ENCODE results near the gene CEP112.
A peak's percentile ranks its signal among the peaks of the same experiment; 100 is the strongest.

CEP112 gene

DNA sequence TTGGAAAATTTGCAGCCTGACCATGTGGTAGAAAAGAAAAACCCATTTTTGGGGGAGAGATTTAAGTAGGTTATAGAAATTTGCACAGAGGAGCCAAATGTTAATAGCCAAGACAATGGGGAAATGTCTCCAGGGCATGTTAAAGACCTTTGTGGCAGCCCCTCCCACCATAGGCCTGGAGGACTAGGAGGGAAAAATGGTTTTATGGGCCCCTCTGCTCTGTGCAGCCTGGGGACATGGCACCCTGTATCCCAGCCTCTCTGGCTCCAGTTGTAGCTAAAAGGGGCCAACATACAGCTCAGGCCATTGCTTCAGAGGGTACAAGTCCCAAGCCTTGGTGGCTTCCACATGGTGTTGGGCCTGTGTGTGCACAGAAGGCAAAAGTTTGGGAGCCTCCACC is 384.6 kb downstream of the CEP112 start:
- TF ChIP-seq, protein P1, sequence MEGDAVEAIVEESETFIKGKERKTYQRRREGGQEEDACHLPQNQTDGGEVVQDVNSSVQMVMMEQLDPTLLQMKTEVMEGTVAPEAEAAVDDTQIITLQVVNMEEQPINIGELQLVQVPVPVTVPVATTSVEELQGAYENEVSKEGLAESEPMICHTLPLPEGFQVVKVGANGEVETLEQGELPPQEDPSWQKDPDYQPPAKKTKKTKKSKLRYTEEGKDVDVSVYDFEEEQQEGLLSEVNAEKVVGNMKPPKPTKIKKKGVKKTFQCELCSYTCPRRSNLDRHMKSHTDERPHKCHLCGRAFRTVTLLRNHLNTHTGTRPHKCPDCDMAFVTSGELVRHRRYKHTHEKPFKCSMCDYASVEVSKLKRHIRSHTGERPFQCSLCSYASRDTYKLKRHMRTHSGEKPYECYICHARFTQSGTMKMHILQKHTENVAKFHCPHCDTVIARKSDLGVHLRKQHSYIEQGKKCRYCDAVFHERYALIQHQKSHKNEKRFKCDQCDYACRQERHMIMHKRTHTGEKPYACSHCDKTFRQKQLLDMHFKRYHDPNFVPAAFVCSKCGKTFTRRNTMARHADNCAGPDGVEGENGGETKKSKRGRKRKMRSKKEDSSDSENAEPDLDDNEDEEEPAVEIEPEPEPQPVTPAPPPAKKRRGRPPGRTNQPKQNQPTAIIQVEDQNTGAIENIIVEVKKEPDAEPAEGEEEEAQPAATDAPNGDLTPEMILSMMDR (conservative IDR thresholded peaks at IDR 0.05; ENCODE audit: low read depth, low read length) = no peak
- no peak for DNase-seq (ENCODE audit: low read depth)
- H3K4me3 ChIP-seq (ENCODE audit: low read depth, low read length) = no peak overlapping the region

DNA sequence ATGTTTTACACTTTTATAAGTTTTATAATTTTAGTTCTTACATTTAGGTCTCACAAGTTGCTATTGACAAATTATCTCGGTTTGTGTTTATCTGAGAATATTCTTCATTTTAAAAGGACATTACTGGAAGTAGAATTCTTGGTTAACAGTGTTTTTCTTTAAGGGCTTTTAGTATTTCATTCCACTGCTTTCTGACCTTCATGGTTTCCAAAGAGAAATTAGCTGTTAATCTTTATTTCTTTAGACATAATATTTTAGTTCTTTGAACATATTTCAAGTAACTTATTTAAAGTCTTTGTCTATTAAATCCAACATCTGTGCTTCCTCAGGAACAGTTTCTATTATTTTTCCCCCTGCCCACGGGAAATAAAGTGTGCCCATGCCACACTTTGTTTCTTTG is 390.4 kb downstream of the CEP112 start:
- no peak overlapping the region for H3K4me3 ChIP-seq (ENCODE audit: low read depth, low read length)
- DNase-seq (ENCODE audit: low read depth) = no peak
- TF ChIP-seq, protein P1 (conservative IDR thresholded peaks at IDR 0.05; ENCODE audit: low read depth, low read length) = no peak

DNA sequence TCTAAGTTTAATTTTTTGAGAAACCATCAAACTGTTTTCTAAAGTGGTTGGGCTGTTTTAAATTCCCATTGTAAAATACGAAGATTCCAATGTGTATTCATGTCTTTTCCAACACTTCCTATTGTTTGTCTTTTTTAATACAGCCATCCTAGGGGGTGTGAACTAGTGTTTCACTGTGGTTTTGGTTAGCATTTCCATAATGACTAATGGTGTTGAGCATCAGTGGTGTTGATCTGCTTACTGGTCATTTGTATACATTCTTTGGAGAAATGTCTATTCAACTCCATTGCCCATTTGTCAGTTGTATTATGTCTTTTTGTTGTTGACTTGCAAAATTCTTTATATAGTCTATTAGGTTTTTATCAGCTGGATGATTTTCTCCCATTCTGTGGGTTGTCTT is 391.3 kb downstream of the CEP112 start:
- H3K4me3 ChIP-seq (ENCODE audit: low read depth, low read length) = no peak overlapping the region
- DNase-seq (ENCODE audit: low read depth) = no peak
- TF ChIP-seq, protein P1 (conservative IDR thresholded peaks at IDR 0.05; ENCODE audit: low read depth, low read length) = no peak

DNA sequence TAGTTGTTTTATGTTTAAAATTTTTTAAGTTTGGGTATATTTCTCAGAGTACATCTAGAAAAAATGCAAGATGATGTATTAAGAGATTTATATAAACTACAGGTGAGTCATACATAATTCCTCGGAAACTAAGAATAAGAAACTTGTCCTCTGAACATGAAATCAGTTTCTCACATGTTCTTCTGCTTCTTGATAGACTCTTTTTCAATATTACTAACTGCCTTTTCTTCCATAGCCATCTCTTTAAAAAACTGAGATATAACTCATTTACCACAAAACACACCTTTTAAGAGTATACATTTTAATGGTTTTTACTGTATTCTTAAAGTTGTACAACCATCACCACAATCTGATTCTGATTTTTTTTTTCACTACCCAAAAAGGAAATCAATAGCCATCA is 392.1 kb downstream of the CEP112 start:
- DNase-seq (ENCODE audit: low read depth) = no peak
- H3K4me3 ChIP-seq (ENCODE audit: low read depth, low read length) = no peak overlapping the region
- TF ChIP-seq, protein P1 (conservative IDR thresholded peaks at IDR 0.05; ENCODE audit: low read depth, low read length) = no peak

DNA sequence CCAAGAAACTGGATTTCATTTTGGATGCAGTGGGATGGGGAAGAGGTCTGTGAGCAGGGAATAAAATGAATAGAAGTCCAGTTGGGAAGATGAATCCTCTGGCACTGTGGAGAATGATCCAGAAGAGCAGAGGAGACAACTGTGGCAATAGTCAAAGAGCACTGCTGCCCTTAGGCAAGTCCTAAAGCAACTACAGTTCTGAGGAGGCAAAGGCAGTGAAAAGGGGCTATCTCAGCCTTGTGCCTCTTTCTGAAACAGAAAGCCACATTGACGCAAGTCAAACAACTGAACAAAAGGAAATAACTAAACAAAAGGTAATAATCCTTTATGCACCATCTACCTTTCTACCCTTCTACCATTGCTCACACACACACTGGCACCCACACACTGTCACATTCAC is 392.5 kb downstream of the CEP112 start:
- no peak overlapping the region for H3K4me3 ChIP-seq (ENCODE audit: low read depth, low read length)
- DNase-seq (ENCODE audit: low read depth) = no peak
- TF ChIP-seq, protein P1 (conservative IDR thresholded peaks at IDR 0.05; ENCODE audit: low read depth, low read length) = no peak

DNA sequence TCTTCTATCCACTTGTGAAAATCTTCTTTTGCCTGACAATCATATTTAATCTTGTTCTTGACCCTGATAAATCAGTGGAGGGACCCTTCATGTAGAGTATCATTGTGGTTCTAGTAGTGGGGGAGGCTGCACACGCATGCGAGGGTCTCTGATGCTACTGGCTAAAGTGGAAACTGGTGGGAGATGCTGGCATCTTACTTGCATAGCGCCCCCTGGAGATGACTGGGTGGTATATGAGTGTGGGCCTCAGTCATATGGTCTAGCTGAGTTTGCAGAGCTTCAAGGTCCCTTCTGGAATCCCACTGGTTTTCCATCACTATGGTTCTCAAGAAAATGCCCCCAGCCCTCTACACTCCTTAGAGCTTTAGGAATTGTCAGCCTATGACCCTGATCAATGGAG is 394.1 kb downstream of the CEP112 start:
- H3K4me3 ChIP-seq (ENCODE audit: low read depth, low read length) = no peak overlapping the region
- peak; percentile 23 for DNase-seq (ENCODE audit: low read depth)
- TF ChIP-seq, protein P1 (conservative IDR thresholded peaks at IDR 0.05; ENCODE audit: low read depth, low read length) = peak; percentile 49

DNA sequence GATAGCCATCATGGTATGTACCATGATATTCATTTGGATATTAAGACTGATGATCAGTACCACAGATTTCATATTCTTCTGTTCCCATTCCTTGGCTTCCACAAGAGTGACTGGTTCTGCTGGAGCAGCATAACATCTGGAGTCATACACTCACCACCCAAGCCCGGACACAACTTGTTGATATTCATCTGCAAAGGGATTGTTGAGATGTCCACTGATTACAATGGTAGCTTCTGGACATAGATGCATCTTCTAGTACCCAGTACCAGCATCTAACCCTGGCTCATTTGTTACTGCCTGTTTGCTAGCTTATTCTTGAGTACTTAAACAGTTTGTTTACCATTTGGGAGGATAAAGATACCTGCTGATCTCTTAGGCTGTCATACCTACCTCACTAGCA is 394.8 kb downstream of the CEP112 start:
- no peak overlapping the region for H3K4me3 ChIP-seq (ENCODE audit: low read depth, low read length)
- no peak for DNase-seq (ENCODE audit: low read depth)
- TF ChIP-seq, protein P1 (conservative IDR thresholded peaks at IDR 0.05; ENCODE audit: low read depth, low read length) = no peak
